HG03571 (cell line): Measurements from ENCODE around the gene IMPG2.

Experiments
- ATAC-seq: cut with Tn5 transposase; IDR thresholded peaks from one replicate; pipeline ENCODE4 v1.9.1; 2021; ENCODE audit not compliant: unreplicated experiment

Gene IMPG2

GRCh38 chr3:101278727-101279126 lies 41.6 kb downstream of the IMPG2 start:
- no peak for ATAC-seq

- ATAC-seq: no peak
Measured at GRCh38 chr3:101273608-101274007, 46.8 kb downstream of the IMPG2 start.

- no peak for ATAC-seq
Measured at GRCh38 chr3:101273156-101273555, 47.2 kb downstream of the IMPG2 start.

- no peak for ATAC-seq
Measured at GRCh38 chr3:101271728-101272127, 48.6 kb downstream of the IMPG2 start.

GRCh38 chr3:101270149-101270548 lies 50.2 kb downstream of the IMPG2 start:
- ATAC-seq: no peak

GRCh38 chr3:101268971-101269671 lies 51.3 kb downstream of the IMPG2 start:
- no peak for ATAC-seq

- ATAC-seq: no peak
Measured at GRCh38 chr3:101268141-101268540, 52.2 kb downstream of the IMPG2 start.

GRCh38 chr3:101266566-101266965 lies 53.8 kb downstream of the IMPG2 start:
- no peak for ATAC-seq

- no peak for ATAC-seq
Measured at GRCh38 chr3:101266071-101266470, 54.3 kb downstream of the IMPG2 start.

GRCh38 chr3:101262393-101263240 lies 57.8 kb downstream of the IMPG2 start:
- ATAC-seq: no peak

GRCh38 chr3:101261506-101261905 lies 58.9 kb downstream of the IMPG2 start:
- no peak for ATAC-seq

- no peak for ATAC-seq
Measured at GRCh38 chr3:101259485-101260341, 60.7 kb downstream of the IMPG2 start.

GRCh38 chr3:101256511-101256910 lies 63.9 kb downstream of the IMPG2 start:
- ATAC-seq: no peak

GRCh38 chr3:101255441-101255840 lies 64.9 kb downstream of the IMPG2 start:
- ATAC-seq: no peak

GRCh38 chr3:101253396-101253795 lies 67.0 kb downstream of the IMPG2 start:
- ATAC-seq: no peak

GRCh38 chr3:101252945-101253344 lies 67.4 kb downstream of the IMPG2 start:
- no peak for ATAC-seq

GRCh38 chr3:101252307-101252706 lies 68.1 kb downstream of the IMPG2 start:
- ATAC-seq: no peak

- ATAC-seq: no peak
Measured at GRCh38 chr3:101251441-101251840, 68.9 kb downstream of the IMPG2 start.

- no peak for ATAC-seq
Measured at GRCh38 chr3:101249522-101249921, 70.9 kb downstream of the IMPG2 start.

GRCh38 chr3:101248736-101249135 lies 71.6 kb downstream of the IMPG2 start:
- ATAC-seq: no peak

GRCh38 chr3:101244212-101244575 lies 76.2 kb downstream of the IMPG2 start:
- no peak for ATAC-seq
